A549 (cell line): ENCODE results near the gene RERE.

Experiments used
- BHLHE40 ChIP-seq: IDR thresholded peaks from 2 replicates; pipeline ENCODE4 v1.6.1; 2012; ENCODE audit warnings: low read depth, low read length, inconsistent platforms
- CTCF ChIP-seq: fragments of >200 bp; sonication (Bioruptor Twin); formaldehyde crosslinking; IDR thresholded peaks from 3 replicates; pipeline ENCODE4 v1.5.1; 2016
- GATA3 ChIP-seq: IDR thresholded peaks from 2 replicates; pipeline ENCODE4 v1.6.1; 2012; ENCODE audit warnings: borderline replicate concordance
- HDAC2 ChIP-seq: fragments of 200-600 bp; sonication (generic); IDR thresholded peaks from 2 replicates; pipeline ENCODE4 v1.6.1; 2016
- MYC ChIP-seq: IDR thresholded peaks from 2 replicates; pipeline ENCODE4 v1.6.1; 2012; ENCODE audit warnings: mild to moderate bottlenecking, inconsistent platforms, low read length, improper control_type of control experiment, borderline replicate concordance

GRCh38 chr1:8525558-8526275, 291.7 kb downstream of the RERE start:
- TF ChIP-seq CTCF, result no peak
- TF ChIP-seq GATA3, result no peak
- no peak for TF ChIP-seq HDAC2
- TF ChIP-seq MYC, result no peak
- no peak for TF ChIP-seq BHLHE40
